B cell (primary cell): Measurements from ENCODE around the gene BRIP1. TPM values are rescaled to one million over a fixed set of nuclear protein-coding genes. Genes with fewer than 3 reads are reported as not detected.

Experiments used
- ATAC-seq: fragments of 200-7000 bp; cut with Tn5 transposase; one replicate; pipeline ENCODE4 v1.10.0; 2021; ENCODE audit warnings: low read depth, mild to moderate bottlenecking, moderate number of reproducible peaks, moderate library complexity
- CTCF ChIA-PET: fragments of 350-600 bp; sonication (Branson Sonifier 250); formaldehyde crosslinking; loops from one replicate; lab custom pipeline; 2021; ENCODE audit warnings: antibody characterized with exemption, inconsistent platforms; lab: Charles Lee
- POLR2A ChIA-PET: fragments of 350-600 bp; sonication (Branson Sonifier 250); formaldehyde crosslinking; loops from one replicate; lab custom pipeline; 2021; ENCODE audit warnings: antibody characterized with exemption; lab: Charles Lee
- DNase-seq: peaks from one replicate; pipeline ENCODE4 v3.0.0; 2013
- H2AFZ ChIP-seq: 2 replicates; pipeline ENCODE4 v1.6.1; 2012; ENCODE audit warnings: mild to moderate bottlenecking, low read depth, low read length; ENCODE audit not compliant: insufficient read depth, poor library complexity, severe bottlenecking
- H3K27ac ChIP-seq, 2 donors: 1 replicate in 1 of 2; 2 replicates in 1 of 2; pipeline ENCODE4 v1.5.1; 2012 to 2013; ENCODE audit warnings: low read length in 2 of 2, mild to moderate bottlenecking in 2 of 2, moderate library complexity in 1 of 2
- H3K27me3 ChIP-seq, 4 experiments: fragments of 200-600 bp in 1 of 4; sonication (generic) in 1 of 4; replicated peaks in 1 of 4; 1 replicate in 2 of 4; 2 replicates in 2 of 4; pipeline versions ENCODE4 v1.6.1 to v1.7.0; 2013 to 2016; ENCODE audit warnings: low read length in 3 of 4, mild to moderate bottlenecking in 2 of 4, mixed read lengths in 1 of 4, moderate library complexity in 1 of 4; ENCODE audit not compliant: insufficient read depth in 4 of 4, control insufficient read depth in 3 of 4; ENCODE audit errors: control extremely low read depth in 1 of 4
- H3K36me3 ChIP-seq, 2 experiments: replicated peaks in 1 of 2; 1 replicate in 1 of 2; 2 replicates in 1 of 2; pipeline versions ENCODE4 v1.6.1 to v1.7.1; 2013; ENCODE audit warnings: low read length in 1 of 2; ENCODE audit not compliant: insufficient read depth in 2 of 2, control insufficient read depth in 1 of 2; ENCODE audit errors: control extremely low read depth in 1 of 2, extremely low read depth in 1 of 2
- H3K4me1 ChIP-seq, 2 donors: fragments of 200-600 bp in 1 of 2; sonication (generic) in 1 of 2; 1 replicate in 1 of 2; 2 replicates in 1 of 2; pipeline versions ENCODE4 v1.5.1 to v1.6.1; 2013 to 2017; ENCODE audit warnings: low read length in 2 of 2; ENCODE audit not compliant: control insufficient read depth in 2 of 2, insufficient read depth in 2 of 2
- H3K4me2 ChIP-seq: replicated peaks from 2 replicates; pipeline ENCODE3; 2012; ENCODE audit warnings: mild to moderate bottlenecking, low read depth, low read length; ENCODE audit not compliant: poor library complexity, severe bottlenecking
- H3K4me3 ChIP-seq, 5 experiments: fragments of 200-600 bp in 1 of 5; sonication (generic) in 1 of 5; 1 replicate in 3 of 5; 2 replicates in 2 of 5; pipeline versions ENCODE4 v1.5.1 to v1.7.0; 2011 to 2016; ENCODE audit warnings: low read length in 4 of 5, mild to moderate bottlenecking in 4 of 5, low read depth in 2 of 5, control low read depth in 1 of 5, moderate library complexity in 1 of 5; ENCODE audit not compliant: insufficient read depth in 1 of 5; ENCODE audit errors: control extremely low read depth in 1 of 5, extremely low read depth in 1 of 5
- H3K79me2 ChIP-seq: fragments of 200-600 bp; sonication (generic); one replicate; pipeline ENCODE4 v1.6.0; 2016; ENCODE audit warnings: low read length; ENCODE audit not compliant: control insufficient read depth, insufficient read depth
- H3K9ac ChIP-seq: fragments of 200-600 bp; sonication (generic); 2 replicates; pipeline ENCODE4 v1.6.1; 2017; ENCODE audit warnings: mild to moderate bottlenecking, low read length, moderate library complexity
- H3K9me3 ChIP-seq, 3 donors: one replicate each; pipeline versions ENCODE4 v1.6.1 to v1.7.1; 2013; ENCODE audit warnings: low read length in 2 of 3; ENCODE audit not compliant: control insufficient read depth in 2 of 3, insufficient read depth in 1 of 3; ENCODE audit errors: control extremely low read depth in 1 of 3
- H4K20me1 ChIP-seq: 2 replicates; pipeline ENCODE4 v1.6.0; 2012; ENCODE audit warnings: mild to moderate bottlenecking, low read length; ENCODE audit not compliant: insufficient read depth, control insufficient read depth, poor library complexity, severe bottlenecking
- H3K27ac Mint-ChIP-seq: one replicate; pipeline ENCODE4 v1.8.0; 2021; ENCODE audit warnings: mixed read lengths
- H3K27me3 Mint-ChIP-seq: one replicate; pipeline ENCODE4 v1.8.0; 2021; ENCODE audit warnings: mixed read lengths
- H3K4me1 Mint-ChIP-seq: one replicate; pipeline ENCODE4 v1.8.0; 2021; ENCODE audit warnings: mixed read lengths
- H3K4me3 Mint-ChIP-seq: one replicate; pipeline ENCODE4 v1.8.0; 2021; ENCODE audit warnings: mixed read lengths
- H3K9me3 Mint-ChIP-seq: one replicate; pipeline ENCODE4 v1.8.0; 2022; ENCODE audit warnings: mixed read lengths; ENCODE audit not compliant: insufficient read depth
- CTCF ChIP-seq: fragments of 200-600 bp; IDR thresholded peaks from one replicate; pipeline ENCODE4 v1.8.0; 2022; ENCODE audit warnings: antibody characterized with exemption, mild to moderate bottlenecking
- EZH2 ChIP-seq: IDR thresholded peaks from 2 replicates; pipeline ENCODE4 v1.6.1; 2012; ENCODE audit warnings: borderline replicate concordance, low read depth, mild to moderate bottlenecking, moderate library complexity, low read length; ENCODE audit not compliant: insufficient read depth, poor library complexity, severe bottlenecking
- WGBS: methylation state at CpG from one replicate; pipeline ENCODE4 v1.1.5; 2013; ENCODE audit warnings: missing lambda C conversion rate; ENCODE audit not compliant: insufficient coverage; 5-methylcytosine and 5-hydroxymethylcytosine counted together
- intact Hi-C: fragments of 100-400 bp; cut with micrococcal nuclease; formaldehyde crosslinking; loops from one replicate; pipeline ENCODE4 v1.10.0; 2022
- polyA plus RNA-seq: library from polyadenylated mRNA; depleted of rRNA; stranded (reverse); fragments of >200 nt; gene quantifications from 2 replicates; pipeline ENCODE4 v1.2.3, GENCODE V29; 2012
- total RNA-seq, 2 donors: library from RNA; stranded (reverse); fragments of 120-200 nt in 1 of 2; gene quantifications; 1 replicate in 1 of 2; 2 replicates in 1 of 2; pipeline versions ENCODE4 v1.2.3 to v1.2.4, GENCODE V29; 2013 to 2022

BRIP1 gene
- total and polyA plus RNA-seq, 2 donors (not counting 1 experiment from before 2014, with no cell fraction given) = 0.89 to 2.4 TPM

GRCh38 chr17:61764846-61765245 lies 98.5 kb downstream of the BRIP1 start:
- Mint-ChIP-seq H3K27ac (no peak overlapping the region), H3K9me3 (no peaks in the 10 kb centered on the region), H3K4me1 (no peaks in the 10 kb centered on the region), H3K4me3 (no peak overlapping the region), H3K27me3 (no peaks in the 10 kb centered on the region)
- no peak overlapping the region for H3K9ac ChIP-seq
- H2AFZ ChIP-seq = no peak overlapping the region
- H3K9me3 ChIP-seq = no peaks in the 10 kb centered on the region
- no peak overlapping the region for H3K4me2 ChIP-seq
- H3K27ac ChIP-seq = no peak overlapping the region
- H3K36me3 ChIP-seq = no peaks in the 10 kb centered on the region
- intact Hi-C loops = no loop called here
- H4K20me1 ChIP-seq = no peaks in the 10 kb centered on the region
- no peak for TF ChIP-seq EZH2
- no peak for TF ChIP-seq CTCF
- ChIA-PET CTCF (no interaction called here), POLR2A (no interaction called here)
- H3K4me1 ChIP-seq = no peaks in the 10 kb centered on the region
- no peaks in the 10 kb centered on the region for H3K27me3 ChIP-seq
- DNase-seq = no peak
- H3K79me2 ChIP-seq = no peaks in the 10 kb centered on the region
- no CpG with 5 or more reads among the region's 1 CpG for WGBS
- no peak overlapping the region for H3K4me3 ChIP-seq
- no peak for ATAC-seq

GRCh38 chr17:61761827-61762226 lies 101.5 kb downstream of the BRIP1 start:
- TF ChIP-seq EZH2 = no peak
- Histone ChIP-seq H3K4me1 (peaks cover 0 to 3% of the 10 kb centered on the region in 2 donors), H3K79me2 (no peaks in the 10 kb centered on the region), H3K27me3 (no peaks in the 10 kb centered on the region), H3K4me3 (no peak overlapping the region), H3K9me3 (peaks cover 0 to 3% (median 0%) of the 10 kb centered on the region in 3 donors), H2AFZ (no peak overlapping the region), H4K20me1 (no peaks in the 10 kb centered on the region), H3K4me2 (no peak overlapping the region), H3K36me3 (no peaks in the 10 kb centered on the region), H3K27ac (no peak overlapping the region), H3K9ac (no peak overlapping the region)
- CTCF ChIA-PET = no interaction called here
- no peak overlapping the region for H3K27ac Mint-ChIP-seq
- H3K4me3 Mint-ChIP-seq = no peak overlapping the region
- WGBS = no CpG with 5 or more reads among the region's 2 CpGs
- H3K27me3 Mint-ChIP-seq = no peaks in the 10 kb centered on the region
- POLR2A ChIA-PET = no interaction called here
- no peak for ATAC-seq
- no peaks in the 10 kb centered on the region for H3K9me3 Mint-ChIP-seq
- intact Hi-C loops = no loop called here
- H3K4me1 Mint-ChIP-seq = peaks cover 2% of the 10 kb centered on the region
- no peak for DNase-seq
